Choroid plexus epithelial cell (primary cell): ENCODE data around the gene C4orf33.

Source experiments
- DNase-seq: peaks from one replicate; pipeline ENCODE4 v3.0.0-alpha.2; 2010; ENCODE audit warnings: low read depth
- H3K4me3 ChIP-seq: 2 replicates; pipeline ENCODE4 v1.5.1; 2011; ENCODE audit warnings: low read depth, mild to moderate bottlenecking, control low read depth, low read length, moderate library complexity
- TF ChIP-seq, protein P1 (sequence below): conservative IDR thresholded peaks from 2 replicates; pipeline ENCODE4 v1.5.1; 2011; ENCODE audit warnings: low read depth, mild to moderate bottlenecking, control low read depth, inconsistent platforms, low read length, moderate library complexity

Gene C4orf33

DNA sequence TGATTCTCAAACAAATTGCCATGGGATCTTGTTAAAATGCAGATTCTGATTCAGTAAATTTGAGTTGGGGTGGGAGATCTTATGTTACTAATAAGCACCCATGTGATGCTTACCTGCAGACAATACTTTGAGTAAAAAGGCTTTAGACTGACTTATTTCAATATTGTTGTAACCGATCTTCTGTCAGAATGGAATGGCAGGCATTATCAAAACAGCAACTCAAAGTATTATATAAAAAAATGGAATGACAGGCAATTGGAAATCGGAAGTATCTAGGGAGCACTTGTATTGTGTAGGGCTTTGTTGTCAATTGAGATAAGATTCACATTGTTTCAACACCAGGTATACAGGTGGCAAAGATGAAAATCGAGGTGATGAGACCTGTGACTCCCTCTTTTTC lies 67.5 kb downstream of the C4orf33 start:
- no peak overlapping the region for H3K4me3 ChIP-seq
- TF ChIP-seq, protein P1, sequence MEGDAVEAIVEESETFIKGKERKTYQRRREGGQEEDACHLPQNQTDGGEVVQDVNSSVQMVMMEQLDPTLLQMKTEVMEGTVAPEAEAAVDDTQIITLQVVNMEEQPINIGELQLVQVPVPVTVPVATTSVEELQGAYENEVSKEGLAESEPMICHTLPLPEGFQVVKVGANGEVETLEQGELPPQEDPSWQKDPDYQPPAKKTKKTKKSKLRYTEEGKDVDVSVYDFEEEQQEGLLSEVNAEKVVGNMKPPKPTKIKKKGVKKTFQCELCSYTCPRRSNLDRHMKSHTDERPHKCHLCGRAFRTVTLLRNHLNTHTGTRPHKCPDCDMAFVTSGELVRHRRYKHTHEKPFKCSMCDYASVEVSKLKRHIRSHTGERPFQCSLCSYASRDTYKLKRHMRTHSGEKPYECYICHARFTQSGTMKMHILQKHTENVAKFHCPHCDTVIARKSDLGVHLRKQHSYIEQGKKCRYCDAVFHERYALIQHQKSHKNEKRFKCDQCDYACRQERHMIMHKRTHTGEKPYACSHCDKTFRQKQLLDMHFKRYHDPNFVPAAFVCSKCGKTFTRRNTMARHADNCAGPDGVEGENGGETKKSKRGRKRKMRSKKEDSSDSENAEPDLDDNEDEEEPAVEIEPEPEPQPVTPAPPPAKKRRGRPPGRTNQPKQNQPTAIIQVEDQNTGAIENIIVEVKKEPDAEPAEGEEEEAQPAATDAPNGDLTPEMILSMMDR, result no peak
- no peak for DNase-seq

DNA sequence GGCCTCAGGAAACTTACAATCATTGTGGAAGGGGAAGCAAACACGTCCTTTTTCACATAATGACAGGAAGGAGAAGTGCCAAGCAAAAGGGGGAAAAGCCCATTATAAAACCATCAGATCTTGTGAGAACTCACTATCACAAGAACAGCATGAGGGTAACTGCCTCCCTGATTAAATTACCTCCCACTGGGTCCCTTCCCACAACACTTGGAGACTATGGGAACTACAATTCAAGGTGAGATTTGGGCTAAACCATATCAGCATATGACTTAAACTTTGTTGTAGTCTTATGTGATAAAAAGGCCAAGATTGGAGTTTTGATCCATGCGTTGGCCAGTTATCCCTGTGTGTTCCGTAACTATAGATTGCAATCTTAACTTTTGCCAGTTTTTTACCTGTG lies 68.3 kb downstream of the C4orf33 start:
- TF ChIP-seq, protein P1, result no peak

More for the DNA sequence above, 68.3 kb downstream of the C4orf33 start:
- H3K4me3 ChIP-seq, result no peak overlapping the region
- DNase-seq, result no peak
